SJSA1 (cell line): Measurements from ENCODE around the gene MYCT1. TPM values are rescaled to one million over a fixed set of nuclear protein-coding genes. Genes with fewer than 3 reads are reported as not detected.

Experiments
- DNase-seq, 2 experiments: peaks; one replicate each; pipeline ENCODE4 v3.0.0-alpha.2; 2015 to 2020; ENCODE audit warnings: low spot score in 2 of 2, low read depth in 1 of 2
- H3K27ac ChIP-seq: fragments of 250-450 bp; sonication (Bioruptor Pico); 2 replicates; pipeline ENCODE4 v1.5.1; 2020; ENCODE audit warnings: mild to moderate bottlenecking, moderate library complexity
- H3K27me3 ChIP-seq: fragments of 250-450 bp; sonication (Bioruptor Pico); replicated peaks from 2 replicates; pipeline ENCODE4 v1.5.1; 2020; ENCODE audit warnings: mild to moderate bottlenecking, moderate library complexity
- H3K36me3 ChIP-seq: fragments of 250-450 bp; sonication (Bioruptor Pico); 2 replicates; pipeline ENCODE4 v1.5.1; 2020; ENCODE audit warnings: mild to moderate bottlenecking
- H3K4me1 ChIP-seq: fragments of 250-450 bp; sonication (Bioruptor Pico); replicated peaks from 2 replicates; pipeline ENCODE4 v1.6.1; 2021; ENCODE audit warnings: mild to moderate bottlenecking
- H3K4me3 ChIP-seq: fragments of 250-450 bp; sonication (Bioruptor Pico); 2 replicates; pipeline ENCODE4 v1.5.1; 2020; ENCODE audit warnings: mild to moderate bottlenecking
- H3K9me3 ChIP-seq: fragments of 250-450 bp; sonication (Bioruptor Pico); replicated peaks from 2 replicates; pipeline ENCODE4 v1.5.1; 2020; ENCODE audit warnings: mild to moderate bottlenecking
- total RNA-seq: library from RNA; depleted of rRNA; stranded (reverse); fragments of >200 nt; shearing (Covaris generic); gene quantifications from 2 replicates; pipeline ENCODE4 v1.2.3, GENCODE V29; 2014; rRNA removed

MYCT1 gene
- total RNA-seq, 1 experiment from 2014 or later, result 0.39 TPM

GRCh38 chr6:152745509-152746171 lies 47.9 kb downstream of the MYCT1 start:
- Histone ChIP-seq H3K36me3 (no peaks in the 10 kb centered on the region), H3K4me3 (no peak overlapping the region)
- DNase-seq, result no peak

DNA sequence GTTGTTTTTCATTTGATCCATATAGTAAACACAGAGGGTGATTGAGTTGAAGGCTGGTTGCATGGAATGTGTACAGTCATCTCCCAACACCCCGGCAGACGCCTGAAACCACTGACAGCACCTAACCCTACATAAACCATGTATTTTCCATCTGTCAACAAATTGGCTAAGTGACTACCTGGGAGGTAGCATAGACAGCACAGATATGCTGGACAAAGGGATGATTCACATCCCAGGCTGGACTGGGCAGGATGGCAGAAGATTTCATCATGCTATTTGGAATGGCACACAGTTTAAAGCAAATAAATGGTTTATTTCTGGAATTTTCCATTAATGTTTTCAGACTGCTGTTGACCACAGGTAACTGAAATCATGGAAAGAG lies 48.5 kb downstream of the MYCT1 start:
- H3K4me3 ChIP-seq, result no peak overlapping the region
- H3K27me3 ChIP-seq, result no peaks in the 10 kb centered on the region
- peak overlapping the region; percentile 79 for H3K27ac ChIP-seq
- H3K4me1 ChIP-seq, result peaks cover 33% of the 10 kb centered on the region
- no peaks in the 10 kb centered on the region for H3K9me3 ChIP-seq
- peak; percentile 87 to 89 for DNase-seq
- no peaks in the 10 kb centered on the region for H3K36me3 ChIP-seq

More at GRCh38 chr6:152745509-152746171, 47.9 kb downstream of the MYCT1 start:
- H3K4me1 ChIP-seq, result peaks cover 33% of the 10 kb centered on the region
- peak overlapping the region; percentile 79 for H3K27ac ChIP-seq
- H3K27me3 ChIP-seq, result no peaks in the 10 kb centered on the region
- H3K9me3 ChIP-seq, result no peaks in the 10 kb centered on the region

- no peaks in the 10 kb centered on the region for H3K9me3 ChIP-seq
- DNase-seq, result peak in 1 of 2 experiments; percentile 56
- H3K27ac ChIP-seq, result no peak overlapping the region
- H3K27me3 ChIP-seq, result no peaks in the 10 kb centered on the region
- no peaks in the 10 kb centered on the region for H3K36me3 ChIP-seq
- H3K4me1 ChIP-seq, result peaks cover 33% of the 10 kb centered on the region
- no peak overlapping the region for H3K4me3 ChIP-seq
Observed at GRCh38 chr6:152748843-152749242, 51.1 kb downstream of the MYCT1 start.

GRCh38 chr6:152749336-152749735 lies 51.6 kb downstream of the MYCT1 start:
- no peaks in the 10 kb centered on the region for H3K36me3 ChIP-seq
- H3K27ac ChIP-seq, result no peak overlapping the region
- H3K4me3 ChIP-seq, result no peak overlapping the region
- no peaks in the 10 kb centered on the region for H3K27me3 ChIP-seq
- peaks cover 29% of the 10 kb centered on the region for H3K4me1 ChIP-seq
- DNase-seq, result no peak
- no peaks in the 10 kb centered on the region for H3K9me3 ChIP-seq

- H3K4me3 ChIP-seq, result no peak within 1 kb of the TSS
- no peak within 1 kb of the TSS for H3K27ac ChIP-seq
- H3K27me3 ChIP-seq, result no peaks in the 10 kb centered on the region
- H3K4me1 ChIP-seq, result peaks cover 15% of the 10 kb centered on the region
- no peaks in the 10 kb centered on the region for H3K9me3 ChIP-seq
- DNase-seq, result peak in 1 of 2 experiments; percentile 24
- H3K36me3 ChIP-seq, result no peaks in the 10 kb centered on the region
Observed at GRCh38 chr6:152750694-152751093, 53.0 kb downstream of the MYCT1 start, which contains the start of gene VIP. Gene VIP (plus strand): TSS chr6:152750797. CDS start chr6:152752178, 1,381 bp downstream.

- DNase-seq, result no peak
- no peaks in the 10 kb centered on the region for H3K4me1 ChIP-seq
- no peaks in the 10 kb centered on the region for H3K9me3 ChIP-seq
- no peak overlapping the region for H3K4me3 ChIP-seq
- H3K36me3 ChIP-seq, result no peaks in the 10 kb centered on the region
- peaks cover 25% of the 10 kb centered on the region for H3K27me3 ChIP-seq
- H3K27ac ChIP-seq, result no peak overlapping the region
Observed at GRCh38 chr6:152765331-152765730, 67.6 kb downstream of the MYCT1 start.

DNA sequence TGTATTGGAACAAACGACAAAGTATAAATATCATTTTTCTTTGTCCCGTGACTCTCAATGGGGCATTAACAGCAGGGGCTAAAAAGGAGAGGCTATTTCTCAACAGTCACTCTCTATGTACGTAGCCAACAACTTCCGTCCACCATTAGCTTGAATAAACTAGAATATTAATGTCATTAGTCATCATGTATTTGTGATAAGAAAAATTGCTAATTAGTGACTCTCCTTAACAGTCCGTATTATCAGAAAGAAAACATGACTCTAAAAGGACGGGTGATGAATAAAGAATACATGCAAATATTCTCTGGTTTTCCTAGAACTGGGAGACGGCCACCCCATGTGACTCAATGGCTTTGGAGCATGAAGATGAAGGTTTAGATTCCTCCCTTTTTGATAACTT lies 71.5 kb downstream of the MYCT1 start:
- DNase-seq, result no peak
- H3K4me3 ChIP-seq, result no peak overlapping the region

DNA sequence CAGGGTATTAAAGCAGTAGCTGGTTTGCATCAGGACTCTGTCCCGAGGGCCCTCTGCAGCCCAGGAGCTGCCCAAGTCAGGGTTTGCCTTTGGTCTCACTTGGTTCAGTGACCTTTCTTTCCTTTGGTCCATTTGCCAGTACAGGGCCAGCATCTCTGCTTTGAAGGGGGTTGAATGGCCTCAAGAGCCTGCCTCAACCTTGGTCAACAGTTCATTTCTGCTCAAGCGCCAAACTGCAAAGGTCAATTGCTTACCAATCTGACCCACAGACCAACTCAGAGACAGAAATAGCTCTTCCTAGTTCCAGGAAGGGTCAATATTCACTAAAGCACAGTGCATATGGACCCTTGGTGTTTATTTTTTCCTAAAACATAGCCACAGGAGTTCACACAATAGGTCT lies 72.3 kb downstream of the MYCT1 start:
- Histone ChIP-seq H3K27ac (no peak overlapping the region), H3K4me1 (no peaks in the 10 kb centered on the region), H3K9me3 (no peaks in the 10 kb centered on the region), H3K27me3 (peaks cover 33% of the 10 kb centered on the region), H3K4me3 (no peak overlapping the region), H3K36me3 (no peaks in the 10 kb centered on the region)
- DNase-seq, result no peak

More for the DNA sequence above, 71.5 kb downstream of the MYCT1 start:
- H3K27ac ChIP-seq, result no peak overlapping the region
- no peaks in the 10 kb centered on the region for H3K4me1 ChIP-seq
- H3K27me3 ChIP-seq, result peaks cover 33% of the 10 kb centered on the region
- H3K9me3 ChIP-seq, result no peaks in the 10 kb centered on the region
- no peaks in the 10 kb centered on the region for H3K36me3 ChIP-seq

GRCh38 chr6:152771061-152771687 lies 73.5 kb downstream of the MYCT1 start:
- no peak for DNase-seq
- H3K9me3 ChIP-seq, result no peaks in the 10 kb centered on the region
- H3K27me3 ChIP-seq, result peaks cover 31% of the 10 kb centered on the region
- H3K4me1 ChIP-seq, result no peaks in the 10 kb centered on the region
- no peaks in the 10 kb centered on the region for H3K36me3 ChIP-seq
- no peak overlapping the region for H3K4me3 ChIP-seq
- H3K27ac ChIP-seq, result no peak overlapping the region

Other genes with a start within 250 kb of the MYCT1 start
- gene SYNE1, start 60.5 kb upstream of the MYCT1 start, total RNA-seq, result 28.7 and 53.6 TPM in 2 replicates
- gene VIP, start 52.9 kb downstream of the MYCT1 start, total RNA-seq, result 0.06 and 0.26 TPM in 2 replicates